ENCODE results near the gene WDFY4.

Gene WDFY4

GRCh38 chr10:48701139-48701901 lies 16.6 kb downstream of the WDFY4 start:
- H3K14ac ChIP-seq (ENCODE audit: low read length): no peak overlapping the region
- H2BK15ac ChIP-seq (ENCODE audit: low read length): no peak overlapping the region
- H3K4me1 ChIP-seq (ENCODE audit: control insufficient read depth in 2 of 2, insufficient read depth in 1 of 2, low read depth in 1 of 2, low read length in 2 of 2): peaks cover 0 to 4% of the 10 kb centered on the region in 2 donors
- H3K79me1 ChIP-seq (ENCODE audit: low read depth, low read length): no peaks in the 10 kb centered on the region
- no peak overlapping the region for H3K4me2 ChIP-seq (ENCODE audit: insufficient read depth, low read length, poor library complexity, severe bottlenecking)
- H2BK120ac ChIP-seq (ENCODE audit: low read depth, low read length): no peak overlapping the region
- H3K4ac ChIP-seq (ENCODE audit: low read length): no peak overlapping the region
- no peak overlapping the region for H2AFZ ChIP-seq (ENCODE audit: low read length)
- no CpG with 5 or more reads among the region's 8 CpGs for WGBS, 2 donors (ENCODE audit: extremely low coverage in 2 of 2, insufficient read length in 2 of 2, insufficient replicate concordance in 1 of 2)
- no peak overlapping the region for H3K9ac ChIP-seq (ENCODE audit: low read depth, low read length, poor library complexity)
- no peak for DNase-seq (ENCODE audit: low spot score)
- H4K8ac ChIP-seq (ENCODE audit: low read depth, low read length): no peak overlapping the region
- H3K27ac ChIP-seq (replicated peaks; ENCODE audit: low read length): no peak overlapping the region
- H4K91ac ChIP-seq (ENCODE audit: low read depth, low read length, poor library complexity): no peak overlapping the region
- H3K36me3 ChIP-seq (replicated peaks in 1 of 2; ENCODE audit: control insufficient read depth in 2 of 2, insufficient read depth in 2 of 2, low read length in 2 of 2): no peaks in the 10 kb centered on the region
- no peaks in the 10 kb centered on the region for H3K9me3 ChIP-seq (replicated peaks in 1 of 2; ENCODE audit: control insufficient read depth in 2 of 2, insufficient read depth in 1 of 2, low read depth in 1 of 2, low read length in 2 of 2)
- no peak overlapping the region for H2BK5ac ChIP-seq (ENCODE audit: low read length)
- H3K27me3 ChIP-seq (ENCODE audit: control insufficient read depth in 3 of 3, insufficient read depth in 3 of 3, low read depth in 1 of 3, low read length in 3 of 3): peaks cover 0 to 2% (median 0%) of the 10 kb centered on the region in 3 experiments
- no peak overlapping the region for H3K23ac ChIP-seq (ENCODE audit: low read depth, low read length, poor library complexity)
- no peak overlapping the region for H3K18ac ChIP-seq (ENCODE audit: low read length)
- H2AK5ac ChIP-seq (ENCODE audit: low read depth, low read length): no peak overlapping the region
- H2BK12ac ChIP-seq (ENCODE audit: low read length): no peak overlapping the region
- no peak overlapping the region for H3K4me3 ChIP-seq (ENCODE audit: low read length in 2 of 2)

GRCh38 chr10:48701941-48702340 lies 17.3 kb downstream of the WDFY4 start:
- H3K27me3 ChIP-seq (ENCODE audit: control insufficient read depth in 3 of 3, insufficient read depth in 3 of 3, low read depth in 1 of 3, low read length in 3 of 3): peaks cover 0 to 2% (median 0%) of the 10 kb centered on the region in 3 experiments

GRCh38 chr10:48703531-48704122 lies 19.0 kb downstream of the WDFY4 start:
- H3K36me3 ChIP-seq (replicated peaks in 1 of 2; ENCODE audit: control insufficient read depth in 2 of 2, insufficient read depth in 2 of 2, low read length in 2 of 2): no peaks in the 10 kb centered on the region
- peaks cover 0 to 2% (median 0%) of the 10 kb centered on the region in 3 experiments for H3K27me3 ChIP-seq (ENCODE audit: control insufficient read depth in 3 of 3, insufficient read depth in 3 of 3, low read depth in 1 of 3, low read length in 3 of 3)
- no peak overlapping the region for H3K23ac ChIP-seq (ENCODE audit: low read depth, low read length, poor library complexity)
- H2BK5ac ChIP-seq (ENCODE audit: low read length): no peak overlapping the region
- no peak overlapping the region for H2BK15ac ChIP-seq (ENCODE audit: low read length)
- H3K4me2 ChIP-seq (ENCODE audit: insufficient read depth, low read length, poor library complexity, severe bottlenecking): no peak overlapping the region
- H3K9me3 ChIP-seq (replicated peaks in 1 of 2; ENCODE audit: control insufficient read depth in 2 of 2, insufficient read depth in 1 of 2, low read depth in 1 of 2, low read length in 2 of 2): no peaks in the 10 kb centered on the region
- DNase-seq (ENCODE audit: low spot score): no peak
- no peak overlapping the region for H3K9ac ChIP-seq (ENCODE audit: low read depth, low read length, poor library complexity)
- H3K14ac ChIP-seq (ENCODE audit: low read length): no peak overlapping the region
- H3K18ac ChIP-seq (ENCODE audit: low read length): peak overlapping the region; percentile 46
- no peak overlapping the region for H4K8ac ChIP-seq (ENCODE audit: low read depth, low read length)
- H3K4me3 ChIP-seq (ENCODE audit: low read length in 2 of 2): no peak overlapping the region
- peaks cover 0 to 7% of the 10 kb centered on the region in 2 donors for H3K4me1 ChIP-seq (ENCODE audit: control insufficient read depth in 2 of 2, insufficient read depth in 1 of 2, low read depth in 1 of 2, low read length in 2 of 2)
- no peaks in the 10 kb centered on the region for H3K79me1 ChIP-seq (ENCODE audit: low read depth, low read length)
- no peak overlapping the region for H2BK120ac ChIP-seq (ENCODE audit: low read depth, low read length)
- no peak overlapping the region for H2BK12ac ChIP-seq (ENCODE audit: low read length)
- no peak overlapping the region for H3K4ac ChIP-seq (ENCODE audit: low read length)
- WGBS, 2 donors (ENCODE audit: extremely low coverage in 2 of 2, insufficient read length in 2 of 2, insufficient replicate concordance in 1 of 2): no CpG with 5 or more reads among the region's 5 CpGs
- H2AK5ac ChIP-seq (ENCODE audit: low read depth, low read length): no peak overlapping the region
- H4K91ac ChIP-seq (ENCODE audit: low read depth, low read length, poor library complexity): no peak overlapping the region
- H3K27ac ChIP-seq (replicated peaks; ENCODE audit: low read length): no peak overlapping the region
- no peak overlapping the region for H2AFZ ChIP-seq (ENCODE audit: low read length)

More at GRCh38 chr10:48701941-48702340, 17.3 kb downstream of the WDFY4 start:
- no peak overlapping the region for H3K23ac ChIP-seq (ENCODE audit: low read depth, low read length, poor library complexity)
- no peaks in the 10 kb centered on the region for H3K9me3 ChIP-seq (replicated peaks in 1 of 2; ENCODE audit: control insufficient read depth in 2 of 2, insufficient read depth in 1 of 2, low read depth in 1 of 2, low read length in 2 of 2)
- H3K4me1 ChIP-seq (ENCODE audit: control insufficient read depth in 2 of 2, insufficient read depth in 1 of 2, low read depth in 1 of 2, low read length in 2 of 2): peaks cover 0 to 4% of the 10 kb centered on the region in 2 donors
- no peak overlapping the region for H3K4me2 ChIP-seq (ENCODE audit: insufficient read depth, low read length, poor library complexity, severe bottlenecking)
- no peak overlapping the region for H3K27ac ChIP-seq (replicated peaks; ENCODE audit: low read length)
- no peak overlapping the region for H2AK5ac ChIP-seq (ENCODE audit: low read depth, low read length)
- no peak overlapping the region for H2AFZ ChIP-seq (ENCODE audit: low read length)
- no peak overlapping the region for H2BK120ac ChIP-seq (ENCODE audit: low read depth, low read length)
- no peak overlapping the region for H2BK5ac ChIP-seq (ENCODE audit: low read length)
- DNase-seq (ENCODE audit: low spot score): no peak
- no peak overlapping the region for H4K8ac ChIP-seq (ENCODE audit: low read depth, low read length)
- no peak overlapping the region for H2BK15ac ChIP-seq (ENCODE audit: low read length)
- H3K18ac ChIP-seq (ENCODE audit: low read length): no peak overlapping the region
- H3K4me3 ChIP-seq (ENCODE audit: low read length in 2 of 2): no peak overlapping the region
- H3K9ac ChIP-seq (ENCODE audit: low read depth, low read length, poor library complexity): no peak overlapping the region
- H2BK12ac ChIP-seq (ENCODE audit: low read length): no peak overlapping the region
- H3K36me3 ChIP-seq (replicated peaks in 1 of 2; ENCODE audit: control insufficient read depth in 2 of 2, insufficient read depth in 2 of 2, low read length in 2 of 2): no peaks in the 10 kb centered on the region
- H3K4ac ChIP-seq (ENCODE audit: low read length): no peak overlapping the region
- no peaks in the 10 kb centered on the region for H3K79me1 ChIP-seq (ENCODE audit: low read depth, low read length)
- no peak overlapping the region for H4K91ac ChIP-seq (ENCODE audit: low read depth, low read length, poor library complexity)
- H3K14ac ChIP-seq (ENCODE audit: low read length): no peak overlapping the region

GRCh38 chr10:48704156-48704555 lies 19.5 kb downstream of the WDFY4 start:
- H3K36me3 ChIP-seq (replicated peaks in 1 of 2; ENCODE audit: control insufficient read depth in 2 of 2, insufficient read depth in 2 of 2, low read length in 2 of 2): no peaks in the 10 kb centered on the region
- no peaks in the 10 kb centered on the region for H3K9me3 ChIP-seq (replicated peaks in 1 of 2; ENCODE audit: control insufficient read depth in 2 of 2, insufficient read depth in 1 of 2, low read depth in 1 of 2, low read length in 2 of 2)
- H3K27me3 ChIP-seq (ENCODE audit: control insufficient read depth in 3 of 3, insufficient read depth in 3 of 3, low read depth in 1 of 3, low read length in 3 of 3): peaks cover 0 to 2% (median 0%) of the 10 kb centered on the region in 3 experiments
- H3K4me1 ChIP-seq (ENCODE audit: control insufficient read depth in 2 of 2, insufficient read depth in 1 of 2, low read depth in 1 of 2, low read length in 2 of 2): peaks cover 0 to 6% of the 10 kb centered on the region in 2 donors
- no peak overlapping the region for H3K27ac ChIP-seq (replicated peaks; ENCODE audit: low read length)
- H3K4me2 ChIP-seq (ENCODE audit: insufficient read depth, low read length, poor library complexity, severe bottlenecking): no peak overlapping the region
- H2AK5ac ChIP-seq (ENCODE audit: low read depth, low read length): no peak overlapping the region
- H3K79me1 ChIP-seq (ENCODE audit: low read depth, low read length): no peaks in the 10 kb centered on the region
- no peak overlapping the region for H3K14ac ChIP-seq (ENCODE audit: low read length)
- H3K9ac ChIP-seq (ENCODE audit: low read depth, low read length, poor library complexity): no peak overlapping the region
- no peak overlapping the region for H2BK120ac ChIP-seq (ENCODE audit: low read depth, low read length)
- H2BK5ac ChIP-seq (ENCODE audit: low read length): no peak overlapping the region
- H3K18ac ChIP-seq (ENCODE audit: low read length): peak overlapping the region; percentile 46
- peak overlapping the region in 1 of 2 donors; percentile 55 for H3K4me3 ChIP-seq (ENCODE audit: low read length in 2 of 2)
- H3K23ac ChIP-seq (ENCODE audit: low read depth, low read length, poor library complexity): no peak overlapping the region
- no peak overlapping the region for H4K8ac ChIP-seq (ENCODE audit: low read depth, low read length)
- no peak for DNase-seq (ENCODE audit: low spot score)
- no peak overlapping the region for H4K91ac ChIP-seq (ENCODE audit: low read depth, low read length, poor library complexity)
- H2BK15ac ChIP-seq (ENCODE audit: low read length): no peak overlapping the region
- H2BK12ac ChIP-seq (ENCODE audit: low read length): no peak overlapping the region
- no peak overlapping the region for H2AFZ ChIP-seq (ENCODE audit: low read length)
- H3K4ac ChIP-seq (ENCODE audit: low read length): no peak overlapping the region
- WGBS, 2 donors (ENCODE audit: extremely low coverage in 2 of 2, insufficient read length in 2 of 2, insufficient replicate concordance in 1 of 2): no CpG with 5 or more reads among the region's 5 CpGs
